ENCODE results near the gene UACA.

UACA gene

GRCh38 chr15:70611286-70611685 lies 152.1 kb downstream of the UACA start:
- H3K9ac ChIP-seq (ENCODE audit: insufficient read length), result no peak overlapping the region
- no peak overlapping the region for H3K27ac ChIP-seq
- TF ChIP-seq POLR2AphosphoS5 (IDR thresholded peaks at IDR 0.05; ENCODE audit: borderline replicate concordance, low read depth, low read length) (no peak), EZH2 (IDR thresholded peaks at IDR 0.05) (no peak)

DNA sequence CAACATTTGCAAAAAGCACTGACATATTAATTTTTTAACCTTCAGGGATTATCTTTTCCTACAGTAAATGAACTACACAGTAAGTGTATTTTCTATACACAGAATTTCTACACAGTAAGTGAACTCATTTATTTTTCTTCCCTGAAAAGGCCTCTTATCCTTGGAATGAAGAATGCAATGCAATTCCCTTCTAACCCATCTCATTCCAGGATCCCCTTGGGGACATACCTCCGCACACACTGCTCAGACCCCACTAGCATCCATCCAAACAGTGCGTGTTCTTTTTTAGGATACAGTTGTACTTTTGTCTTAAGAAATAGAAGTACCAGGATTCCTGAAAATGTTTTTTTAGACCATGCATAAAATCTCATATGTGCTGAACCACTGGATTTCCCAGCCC lies 152.8 kb downstream of the UACA start:
- no peak overlapping the region for H3K4me3 ChIP-seq
- no peaks in the 10 kb centered on the region for H3K9me3 ChIP-seq (ENCODE audit: low read depth, low read length)
- H3K9ac ChIP-seq (ENCODE audit: insufficient read length), result no peak overlapping the region
- no peak for DNase-seq (ENCODE audit: low read depth, low spot score)
- H3K27ac ChIP-seq, result no peak overlapping the region
- no peak for TF ChIP-seq POLR2AphosphoS5 (IDR thresholded peaks at IDR 0.05; ENCODE audit: borderline replicate concordance, low read depth, low read length)
- no peak for TF ChIP-seq FOXP2 (optimal IDR thresholded peaks at IDR 0.05; ENCODE audit: control extremely low read depth, extremely low read length, insufficient read depth)
- TF ChIP-seq EZH2 (IDR thresholded peaks at IDR 0.05), result no peak
- H3K36me3 ChIP-seq (ENCODE audit: insufficient read depth, low read length), result no peaks in the 10 kb centered on the region

More at GRCh38 chr15:70611286-70611685, 152.1 kb downstream of the UACA start:
- no peaks in the 10 kb centered on the region for H3K36me3 ChIP-seq (ENCODE audit: insufficient read depth, low read length)
- no peak for DNase-seq (ENCODE audit: low read depth, low spot score)
- no peaks in the 10 kb centered on the region for H3K9me3 ChIP-seq (ENCODE audit: low read depth, low read length)
- no peak overlapping the region for H3K4me3 ChIP-seq

GRCh38 chr15:70609889-70610288 lies 153.5 kb downstream of the UACA start:
- H3K9ac ChIP-seq (ENCODE audit: insufficient read length), result peak overlapping the region; percentile 29
- no peaks in the 10 kb centered on the region for H3K36me3 ChIP-seq (ENCODE audit: insufficient read depth, low read length)
- no peak for TF ChIP-seq FOXP2 (optimal IDR thresholded peaks at IDR 0.05; ENCODE audit: control extremely low read depth, extremely low read length, insufficient read depth)
- TF ChIP-seq EZH2 (IDR thresholded peaks at IDR 0.05), result no peak
- TF ChIP-seq POLR2AphosphoS5 (IDR thresholded peaks at IDR 0.05; ENCODE audit: borderline replicate concordance, low read depth, low read length), result no peak
- no peak overlapping the region for H3K27ac ChIP-seq
- no peak overlapping the region for H3K4me3 ChIP-seq
- DNase-seq (ENCODE audit: low read depth, low spot score), result no peak
- H3K9me3 ChIP-seq (ENCODE audit: low read depth, low read length), result no peaks in the 10 kb centered on the region

DNA sequence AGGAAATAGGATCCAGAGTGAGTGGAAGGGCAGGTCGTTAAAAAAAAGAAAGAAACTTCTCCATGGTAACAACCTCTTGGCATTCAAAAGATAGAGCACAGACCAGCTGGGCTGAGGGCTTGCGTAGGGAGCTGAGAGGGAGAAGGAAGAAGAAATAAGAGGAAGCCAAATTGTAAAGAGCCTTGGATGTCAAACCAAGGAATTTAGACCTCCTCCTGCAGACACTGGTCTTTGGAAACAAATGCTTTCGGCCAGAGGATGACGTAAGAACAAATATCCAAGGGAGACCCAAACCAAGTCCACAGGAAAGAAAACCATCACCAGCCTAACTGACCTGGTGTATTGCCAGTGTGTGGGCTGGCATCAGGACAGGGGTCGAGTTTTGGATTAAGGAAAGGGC lies 155.2 kb downstream of the UACA start:
- DNase-seq (ENCODE audit: low read depth, low spot score), result no peak
- H3K4me3 ChIP-seq, result no peak overlapping the region
- H3K27ac ChIP-seq, result no peak overlapping the region
- no peaks in the 10 kb centered on the region for H3K36me3 ChIP-seq (ENCODE audit: insufficient read depth, low read length)
- no peaks in the 10 kb centered on the region for H3K9me3 ChIP-seq (ENCODE audit: low read depth, low read length)
- TF ChIP-seq EZH2 (IDR thresholded peaks at IDR 0.05) (no peak), POLR2AphosphoS5 (IDR thresholded peaks at IDR 0.05; ENCODE audit: borderline replicate concordance, low read depth, low read length) (no peak), FOXP2 (optimal IDR thresholded peaks at IDR 0.05; ENCODE audit: control extremely low read depth, extremely low read length, insufficient read depth) (no peak)
- no peak overlapping the region for H3K9ac ChIP-seq (ENCODE audit: insufficient read length)

- Histone ChIP-seq H3K36me3 (ENCODE audit: insufficient read depth, low read length) (no peaks in the 10 kb centered on the region), H3K4me3 (0 out of 2 replicates have a peak overlapping the region, but pooled peaks have one; percentile 11), H3K9ac (ENCODE audit: insufficient read length) (no peak overlapping the region), H3K27ac (no peak overlapping the region), H3K9me3 (ENCODE audit: low read depth, low read length) (no peaks in the 10 kb centered on the region)
- TF ChIP-seq POLR2AphosphoS5 (IDR thresholded peaks at IDR 0.05; ENCODE audit: borderline replicate concordance, low read depth, low read length) (no peak), EZH2 (IDR thresholded peaks at IDR 0.05) (no peak), FOXP2 (optimal IDR thresholded peaks at IDR 0.05; ENCODE audit: control extremely low read depth, extremely low read length, insufficient read depth) (no peak)
- DNase-seq (ENCODE audit: low read depth, low spot score), result no peak
Observed at GRCh38 chr15:70605606-70606410, 157.6 kb downstream of the UACA start.

GRCh38 chr15:70604666-70605315 lies 158.6 kb downstream of the UACA start:
- H3K9ac ChIP-seq (ENCODE audit: insufficient read length), result no peak overlapping the region
- H3K36me3 ChIP-seq (ENCODE audit: insufficient read depth, low read length), result no peaks in the 10 kb centered on the region
- no peak for DNase-seq (ENCODE audit: low read depth, low spot score)
- peaks cover 2% of the 10 kb centered on the region; the same call in 1 of the 2 replicates for H3K9me3 ChIP-seq (ENCODE audit: low read depth, low read length)
- peak overlapping the region; percentile 23; the same call in 1 of the 2 replicates for H3K27ac ChIP-seq
- H3K4me3 ChIP-seq, result 0 out of 2 replicates have a peak overlapping the region, but pooled peaks have one; percentile 11
- TF ChIP-seq POLR2AphosphoS5 (IDR thresholded peaks at IDR 0.05; ENCODE audit: borderline replicate concordance, low read depth, low read length) (no peak), FOXP2 (optimal IDR thresholded peaks at IDR 0.05; ENCODE audit: control extremely low read depth, extremely low read length, insufficient read depth) (no peak), EZH2 (IDR thresholded peaks at IDR 0.05) (no peak)

Data from SK-N-MC (cell line).